Measurements from ENCODE around the gene SMNDC1.

The SMNDC1 gene

GRCh38 chr10:110244550-110244949 is 60.2 kb downstream of the SMNDC1 start:
- no peak for DNase-seq

DNA sequence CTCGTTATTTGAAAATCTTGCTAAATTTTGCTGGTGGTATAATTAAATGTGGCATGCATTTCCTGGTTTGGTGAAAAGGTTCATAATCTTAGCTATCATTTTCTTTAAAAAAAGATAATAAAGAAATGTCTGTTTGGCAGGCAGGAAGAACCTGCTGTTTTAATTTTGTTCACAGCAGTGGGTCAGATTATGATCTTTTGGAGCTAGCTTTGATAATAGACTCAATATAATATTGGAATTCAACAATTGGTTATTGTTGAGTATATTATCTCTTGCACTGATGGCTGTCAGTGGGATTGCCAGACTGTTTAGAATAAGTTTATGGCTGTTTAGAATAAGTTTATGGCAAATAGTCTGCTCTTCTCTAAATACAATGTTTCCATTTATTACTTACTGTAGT is 62.2 kb downstream of the SMNDC1 start:
- DNase-seq: no peak

DNA sequence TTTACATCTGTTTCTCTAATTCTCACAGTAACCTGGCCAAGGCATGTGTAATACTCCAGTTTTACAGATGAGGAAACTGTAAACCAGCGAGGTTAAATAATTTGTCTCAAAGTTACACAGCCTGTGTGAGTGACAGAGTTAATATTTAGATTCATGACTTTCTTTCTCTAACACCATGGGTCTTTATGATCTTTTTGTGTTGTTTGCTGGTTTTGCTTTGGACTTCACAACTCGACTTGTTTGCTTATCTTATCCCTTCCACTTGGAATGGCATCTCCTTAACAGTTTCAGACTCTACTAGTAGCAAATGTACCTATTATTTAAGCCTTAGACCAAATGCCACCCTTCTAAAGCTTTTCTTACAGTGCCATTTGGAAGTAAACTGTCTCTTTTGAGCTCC is 62.9 kb downstream of the SMNDC1 start:
- no peak for DNase-seq

DNA sequence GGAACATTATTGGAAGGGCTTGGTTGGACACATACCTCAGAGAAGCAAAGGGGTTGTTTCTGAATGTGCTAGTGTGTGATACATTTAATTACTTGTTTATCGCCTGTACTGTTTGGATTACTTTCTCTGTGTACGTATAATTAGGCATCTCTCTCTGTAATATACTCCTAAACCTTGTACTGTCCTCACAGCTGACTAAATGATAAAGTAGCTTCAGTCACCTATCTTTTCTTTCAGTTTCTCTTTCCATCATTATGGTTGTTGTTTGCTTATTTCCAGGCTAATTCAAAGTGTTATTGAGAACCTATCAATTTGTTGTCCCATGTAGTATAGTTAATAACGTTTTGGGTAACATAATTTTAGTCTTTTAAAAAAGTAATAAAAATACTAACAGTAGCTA is 63.3 kb downstream of the SMNDC1 start:
- DNase-seq: no peak
